IPS DF 6.9 (cell line): ENCODE measurements around the gene TAB2.

Experiments used
- DNase-seq: peaks from one replicate; pipeline ENCODE4 v3.0.0-alpha.2; 2013; ENCODE audit warnings: low read depth, low spot score
- H3K27ac ChIP-seq: one replicate; pipeline ENCODE4 v1.5.1; 2013; ENCODE audit warnings: low read length, control low read depth
- H3K27me3 ChIP-seq: 2 replicates; pipeline ENCODE4 v1.6.1; 2013; ENCODE audit warnings: mild to moderate bottlenecking, low read length; ENCODE audit not compliant: control insufficient read depth, insufficient read depth
- H3K36me3 ChIP-seq: 2 replicates; pipeline ENCODE4 v1.6.1; 2013; ENCODE audit warnings: low read length; ENCODE audit not compliant: control insufficient read depth, insufficient read depth
- H3K4me1 ChIP-seq: 2 replicates; pipeline ENCODE4 v1.6.1; 2013; ENCODE audit warnings: low read length; ENCODE audit not compliant: control insufficient read depth, insufficient read depth
- H3K4me3 ChIP-seq: 2 replicates; pipeline ENCODE4 v1.5.1; 2013; ENCODE audit warnings: mild to moderate bottlenecking, low read length
- H3K9me3 ChIP-seq: 2 replicates; pipeline ENCODE4 v1.6.1; 2013; ENCODE audit warnings: low read length, inconsistent platforms; ENCODE audit not compliant: control insufficient read depth, insufficient read depth
- WGBS: extraction: QIAGEN DNeasy Blood & Tissue Kit; methylation state at CpG from one replicate; pipeline ENCODE4 v1.1.7; 2013; ENCODE audit warnings: mixed read lengths, missing lambda C conversion rate; ENCODE audit not compliant: insufficient read length, insufficient coverage; 5-methylcytosine and 5-hydroxymethylcytosine counted together

The TAB2 gene, protein sequence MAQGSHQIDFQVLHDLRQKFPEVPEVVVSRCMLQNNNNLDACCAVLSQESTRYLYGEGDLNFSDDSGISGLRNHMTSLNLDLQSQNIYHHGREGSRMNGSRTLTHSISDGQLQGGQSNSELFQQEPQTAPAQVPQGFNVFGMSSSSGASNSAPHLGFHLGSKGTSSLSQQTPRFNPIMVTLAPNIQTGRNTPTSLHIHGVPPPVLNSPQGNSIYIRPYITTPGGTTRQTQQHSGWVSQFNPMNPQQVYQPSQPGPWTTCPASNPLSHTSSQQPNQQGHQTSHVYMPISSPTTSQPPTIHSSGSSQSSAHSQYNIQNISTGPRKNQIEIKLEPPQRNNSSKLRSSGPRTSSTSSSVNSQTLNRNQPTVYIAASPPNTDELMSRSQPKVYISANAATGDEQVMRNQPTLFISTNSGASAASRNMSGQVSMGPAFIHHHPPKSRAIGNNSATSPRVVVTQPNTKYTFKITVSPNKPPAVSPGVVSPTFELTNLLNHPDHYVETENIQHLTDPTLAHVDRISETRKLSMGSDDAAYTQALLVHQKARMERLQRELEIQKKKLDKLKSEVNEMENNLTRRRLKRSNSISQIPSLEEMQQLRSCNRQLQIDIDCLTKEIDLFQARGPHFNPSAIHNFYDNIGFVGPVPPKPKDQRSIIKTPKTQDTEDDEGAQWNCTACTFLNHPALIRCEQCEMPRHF

DNA sequence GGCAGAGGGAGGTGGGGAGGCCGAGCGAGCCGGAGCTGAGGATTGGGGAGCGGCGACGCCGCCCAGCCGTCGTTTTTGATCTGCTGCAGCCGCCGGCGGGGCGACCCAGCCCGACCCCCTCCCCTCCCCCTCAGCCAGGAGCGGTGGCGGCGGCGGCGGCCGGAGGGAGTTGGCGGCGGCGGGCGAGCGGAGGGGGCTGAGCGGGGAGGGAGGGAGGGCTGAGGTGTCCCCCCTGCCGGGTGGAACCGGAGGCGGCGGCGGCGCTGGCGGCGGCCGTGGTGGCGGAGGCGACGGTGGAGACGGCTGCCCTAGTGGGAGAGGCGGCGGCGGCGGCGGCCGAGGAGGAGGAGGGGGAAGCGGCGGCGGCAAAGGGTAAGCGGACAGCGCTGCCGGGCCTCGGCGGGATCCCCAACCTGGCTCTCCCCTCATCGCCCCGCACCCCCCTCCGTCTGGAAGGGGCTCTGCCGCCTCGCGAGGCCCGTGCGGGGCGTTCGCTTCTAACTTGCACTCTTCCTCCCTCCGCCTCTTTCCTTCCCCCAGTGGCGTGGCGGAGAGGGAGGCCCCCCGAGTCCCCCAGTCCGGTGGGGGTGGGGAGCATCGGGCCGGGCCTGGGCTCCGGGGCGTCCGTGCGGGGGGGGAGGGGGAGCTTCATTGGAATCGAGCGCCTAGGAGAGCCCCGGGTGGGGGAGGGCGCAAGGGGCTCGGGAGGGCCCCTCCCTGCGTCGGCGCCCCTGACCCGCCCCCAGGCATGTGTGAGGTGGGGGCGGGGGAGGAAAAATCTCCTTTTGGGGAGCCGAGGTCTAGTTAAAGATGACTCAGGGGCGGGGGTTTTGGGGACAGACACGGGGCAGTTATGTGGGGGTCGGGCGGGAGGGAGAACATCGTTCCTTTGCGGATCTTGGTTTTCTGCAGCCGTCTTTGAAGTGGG is at the start of gene TAB2:
TAB2 (plus strand) TSS at position 69 of the 928 bp plus-strand sequence. CDS start 52,286 bp downstream, outside the sequence.
- no peaks in the 10 kb centered on the region for H3K4me1 ChIP-seq
- no CpG with 5 or more reads among the region's 92 CpGs for WGBS
- peak within 1 kb of the TSS; percentile 84 for H3K4me3 ChIP-seq
- DNase-seq, result no peak
- no peaks in the 10 kb centered on the region for H3K27me3 ChIP-seq
- no peaks in the 10 kb centered on the region for H3K36me3 ChIP-seq
- H3K27ac ChIP-seq, result no peak within 1 kb of the TSS
- no peaks in the 10 kb centered on the region; the same call in 1 of the 2 replicates for H3K9me3 ChIP-seq

GRCh38 chr6:149268146-149268545 is 49.4 kb upstream of the TAB2 start:
- H3K27me3 ChIP-seq, result no peaks in the 10 kb centered on the region
- no peak overlapping the region for H3K27ac ChIP-seq
- H3K4me1 ChIP-seq, result no peaks in the 10 kb centered on the region
- no peaks in the 10 kb centered on the region for H3K9me3 ChIP-seq
- no peak overlapping the region for H3K4me3 ChIP-seq
- no peaks in the 10 kb centered on the region for H3K36me3 ChIP-seq
- WGBS, result no CpG with 5 or more reads among the region's 5 CpGs
- no peak for DNase-seq

- no CpG with 5 or more reads among the region's 1 CpG for WGBS
- H3K4me3 ChIP-seq, result no peak overlapping the region
- no peaks in the 10 kb centered on the region for H3K4me1 ChIP-seq
- DNase-seq, result no peak
- H3K27ac ChIP-seq, result no peak overlapping the region
- H3K9me3 ChIP-seq, result no peaks in the 10 kb centered on the region
- H3K27me3 ChIP-seq, result no peaks in the 10 kb centered on the region
- no peaks in the 10 kb centered on the region for H3K36me3 ChIP-seq
These were observed 48.7 kb upstream of the TAB2 start for GRCh38 chr6:149268768-149269167.

- Histone ChIP-seq H3K4me1 (no peaks in the 10 kb centered on the region), H3K36me3 (no peaks in the 10 kb centered on the region), H3K9me3 (no peaks in the 10 kb centered on the region), H3K27ac (no peak overlapping the region), H3K4me3 (no peak overlapping the region), H3K27me3 (no peaks in the 10 kb centered on the region)
- WGBS, result no CpG with 5 or more reads among the region's 4 CpGs
- DNase-seq, result no peak
These were observed 46.9 kb upstream of the TAB2 start for GRCh38 chr6:149270616-149271015.

DNA sequence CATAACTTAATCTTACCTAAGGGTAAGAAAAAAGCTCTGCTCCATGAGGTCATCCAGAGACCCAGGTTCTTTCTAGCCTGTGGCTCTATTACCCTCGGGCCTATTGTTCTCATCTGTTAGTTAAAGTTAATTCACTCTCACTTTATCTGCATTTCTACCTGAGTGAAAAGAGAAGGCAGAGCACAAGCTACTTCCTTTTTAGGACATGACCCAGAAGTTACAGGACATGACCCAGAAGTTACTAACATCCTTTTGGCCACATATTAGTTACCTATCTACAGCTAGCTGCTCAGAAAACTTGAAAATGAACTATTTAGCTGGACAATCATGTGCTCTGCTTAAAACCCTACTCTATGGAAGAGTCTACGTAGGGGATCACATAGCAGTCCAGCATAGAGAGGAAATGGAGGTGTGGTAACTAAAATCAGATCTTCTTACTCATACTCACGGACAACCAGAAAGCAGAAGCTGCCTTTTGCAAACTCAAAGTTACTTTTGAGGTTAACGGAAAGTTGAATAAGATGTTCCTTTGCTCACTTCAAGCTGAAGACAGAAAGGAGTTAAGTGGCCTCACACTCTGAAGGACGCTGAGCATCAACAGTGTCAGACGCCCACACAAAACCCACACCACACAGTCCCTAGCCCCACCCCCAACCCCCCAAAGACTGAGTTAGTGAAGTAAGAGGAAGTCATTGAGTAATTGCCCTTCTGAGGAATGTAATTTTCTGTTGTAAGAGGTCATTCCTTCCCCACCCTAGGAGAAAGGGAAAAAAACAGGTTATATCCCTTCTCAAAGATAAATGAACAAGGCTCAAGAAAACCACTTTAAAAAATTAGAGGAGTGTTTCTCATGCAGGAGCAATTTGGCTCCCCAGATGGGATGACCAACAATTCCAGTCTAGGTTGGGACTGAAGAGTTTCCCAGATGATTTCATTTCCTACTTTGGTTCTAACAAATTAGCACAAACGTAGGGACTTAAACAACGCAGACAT is 45.9 kb upstream of the TAB2 start:
- Histone ChIP-seq H3K4me1 (no peaks in the 10 kb centered on the region), H3K27ac (no peak overlapping the region), H3K9me3 (no peaks in the 10 kb centered on the region), H3K36me3 (no peaks in the 10 kb centered on the region), H3K27me3 (no peaks in the 10 kb centered on the region), H3K4me3 (no peak overlapping the region)
- no peak for DNase-seq
- WGBS, result no CpG with 5 or more reads among the region's 8 CpGs

DNA sequence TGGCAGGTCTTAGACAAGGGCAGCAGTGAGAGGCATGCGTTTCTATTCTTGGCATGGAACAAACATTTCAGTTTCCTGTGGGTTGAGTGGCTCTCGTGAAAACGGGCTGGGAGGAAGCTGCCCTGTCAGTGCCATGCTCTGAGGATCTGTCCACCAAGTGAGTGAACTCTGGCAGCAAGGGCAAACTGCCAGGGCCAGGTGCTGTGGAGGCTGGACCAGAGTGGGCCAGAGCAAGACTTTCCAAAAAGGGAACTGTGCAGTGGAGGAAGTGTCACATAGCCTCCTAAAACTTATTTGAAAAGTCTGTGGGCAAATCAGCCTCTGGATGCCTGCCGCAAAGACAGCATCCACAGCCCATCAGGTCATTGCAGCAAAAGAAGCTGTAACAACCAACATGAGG is 44.2 kb upstream of the TAB2 start:
- Histone ChIP-seq H3K4me1 (no peaks in the 10 kb centered on the region), H3K27ac (no peak overlapping the region), H3K9me3 (no peaks in the 10 kb centered on the region), H3K27me3 (no peaks in the 10 kb centered on the region), H3K36me3 (no peaks in the 10 kb centered on the region), H3K4me3 (no peak overlapping the region)
- no CpG with 5 or more reads among the region's 4 CpGs for WGBS
- DNase-seq, result no peak

DNA sequence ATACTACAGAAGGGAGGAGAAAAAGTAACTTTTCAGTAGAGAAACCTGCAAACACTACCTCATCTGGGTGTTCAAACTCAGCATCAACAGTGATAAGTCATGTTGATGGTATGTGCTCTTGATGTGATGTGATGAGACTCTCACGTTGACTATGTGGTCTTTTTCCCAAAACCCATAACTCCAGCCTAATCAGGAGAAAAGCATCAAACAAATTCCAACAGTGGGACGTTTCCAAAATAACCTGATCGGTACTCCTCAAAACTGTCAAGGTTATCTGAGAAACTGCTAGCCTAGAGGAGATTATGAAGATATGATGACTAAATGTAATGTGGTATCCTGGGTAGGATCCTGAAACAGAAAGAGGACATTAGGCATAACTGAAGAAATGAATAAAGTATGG is 41.9 kb upstream of the TAB2 start:
- Histone ChIP-seq H3K27ac (no peak overlapping the region), H3K4me3 (no peak overlapping the region), H3K36me3 (no peaks in the 10 kb centered on the region), H3K4me1 (no peaks in the 10 kb centered on the region), H3K27me3 (no peaks in the 10 kb centered on the region), H3K9me3 (no peaks in the 10 kb centered on the region)
- DNase-seq, result no peak
- no CpG with 5 or more reads among the region's 3 CpGs for WGBS

GRCh38 chr6:149277621-149278020 is 39.9 kb upstream of the TAB2 start:
- no peak overlapping the region for H3K4me3 ChIP-seq
- no peak for DNase-seq

GRCh38 chr6:149278997-149279396 is 38.5 kb upstream of the TAB2 start:
- no peaks in the 10 kb centered on the region for H3K9me3 ChIP-seq
- H3K27ac ChIP-seq, result no peak overlapping the region
- WGBS, result no CpG with 5 or more reads among the region's 1 CpG
- no peaks in the 10 kb centered on the region for H3K4me1 ChIP-seq
- no peaks in the 10 kb centered on the region for H3K36me3 ChIP-seq
- no peak overlapping the region for H3K4me3 ChIP-seq
- no peak for DNase-seq
- H3K27me3 ChIP-seq, result no peaks in the 10 kb centered on the region

More at GRCh38 chr6:149277621-149278020, 39.9 kb upstream of the TAB2 start:
- H3K27ac ChIP-seq, result no peak overlapping the region
- no peaks in the 10 kb centered on the region for H3K27me3 ChIP-seq
- no peaks in the 10 kb centered on the region for H3K9me3 ChIP-seq
- no peaks in the 10 kb centered on the region for H3K36me3 ChIP-seq
- no peaks in the 10 kb centered on the region for H3K4me1 ChIP-seq
